Naive B cell (primary cell): ENCODE results near the gene ITGB3. TPM values are rescaled to one million over a fixed set of nuclear protein-coding genes. Genes with fewer than 3 reads are reported as not detected.

Experiments used
- ATAC-seq, 2 donors: fragments of 150-1000 bp; cut with Tn5 transposase; 2 replicates each; pipeline ENCODE4 v1.10.0; 2021; ENCODE audit warnings: low read depth in 2 of 2, mild to moderate bottlenecking in 2 of 2, moderate library complexity in 2 of 2
- DNase-seq: peaks from one replicate; pipeline ENCODE4 v3.0.0; 2022
- H3K27ac Mint-ChIP-seq, 6 donors: one replicate each; pipeline ENCODE4 v1.8.0; 2020 to 2022; ENCODE audit warnings: mild to moderate bottlenecking in 6 of 6, mixed read lengths in 6 of 6, moderate library complexity in 5 of 6, inconsistent platforms in 2 of 6
- H3K27me3 Mint-ChIP-seq, 3 donors: one replicate each; pipeline ENCODE4 v1.8.0; 2021 to 2022; ENCODE audit warnings: mixed read lengths in 3 of 3, mild to moderate bottlenecking in 1 of 3
- H3K36me3 Mint-ChIP-seq, 2 donors: one replicate each; pipeline ENCODE4 v1.8.0; 2020 to 2022; ENCODE audit warnings: mixed read lengths in 2 of 2, inconsistent platforms in 1 of 2, mild to moderate bottlenecking in 1 of 2
- H3K4me1 Mint-ChIP-seq, 3 donors: one replicate each; pipeline ENCODE4 v1.8.0; 2020 to 2022; ENCODE audit warnings: mixed read lengths in 3 of 3, inconsistent platforms in 1 of 3, mild to moderate bottlenecking in 1 of 3, moderate library complexity in 1 of 3
- H3K4me3 Mint-ChIP-seq, 8 donors: one replicate each; pipeline ENCODE4 v1.8.0; 2020 to 2022; ENCODE audit warnings: mild to moderate bottlenecking in 8 of 8, mixed read lengths in 8 of 8, moderate library complexity in 8 of 8, inconsistent platforms in 2 of 8
- H3K9me3 Mint-ChIP-seq, 7 donors: one replicate each; pipeline ENCODE4 v1.8.0; 2020 to 2022; ENCODE audit warnings: mixed read lengths in 7 of 7, mild to moderate bottlenecking in 5 of 7, inconsistent platforms in 2 of 7, moderate library complexity in 1 of 7
- polyA plus RNA-seq, 6 donors: library from polyadenylated mRNA; unstranded; fragments of 300-500 nt; fragmentation: Illumina TruSeq; gene quantifications; one replicate each; pipeline ENCODE4 v1.2.3, GENCODE V29; 2021; ENCODE audit warnings: low read depth in 6 of 6

Gene ITGB3
- polyA plus RNA-seq, 6 donors from 2014 or later: 2.1 to 9.2 (median 5.1) TPM; not detected in 1

GRCh38 chr17:47330548-47330947, 76.9 kb downstream of the ITGB3 start:
- H3K27me3 Mint-ChIP-seq: no peaks in the 10 kb centered on the region
- no peak overlapping the region for H3K27ac Mint-ChIP-seq
- H3K9me3 Mint-ChIP-seq: peaks cover 0 to 4% (median 0%) of the 10 kb centered on the region in 7 donors
- H3K4me3 Mint-ChIP-seq: no peak overlapping the region
- H3K4me1 Mint-ChIP-seq: peaks cover 4 to 23% (median 16%) of the 10 kb centered on the region in 3 donors
- H3K36me3 Mint-ChIP-seq: peaks cover 52 to 57% of the 10 kb centered on the region in 2 donors
- ATAC-seq: no peak
- DNase-seq: no peak

GRCh38 chr17:47332287-47332686, 78.7 kb downstream of the ITGB3 start:
- no peak for ATAC-seq
- Mint-ChIP-seq H3K4me1 (peaks cover 2 to 16% (median 8%) of the 10 kb centered on the region in 3 donors), H3K27me3 (no peaks in the 10 kb centered on the region), H3K9me3 (peaks cover 0 to 4% (median 0%) of the 10 kb centered on the region in 7 donors), H3K4me3 (no peak overlapping the region), H3K36me3 (peaks cover 52 to 63% of the 10 kb centered on the region in 2 donors), H3K27ac (no peak overlapping the region)
- no peak for DNase-seq

GRCh38 chr17:47335101-47335936, 81.7 kb downstream of the ITGB3 start:
- no peaks in the 10 kb centered on the region for H3K27me3 Mint-ChIP-seq
- peaks cover 40 to 53% of the 10 kb centered on the region in 2 donors for H3K36me3 Mint-ChIP-seq
- ATAC-seq: no peak
- H3K4me3 Mint-ChIP-seq: no peak overlapping the region
- H3K4me1 Mint-ChIP-seq: peaks cover 2 to 22% (median 11%) of the 10 kb centered on the region in 3 donors
- H3K9me3 Mint-ChIP-seq: peaks cover 0 to 4% (median 0%) of the 10 kb centered on the region in 7 donors
- peak overlapping the region in 1 of 6 donors; percentile 86 for H3K27ac Mint-ChIP-seq
- DNase-seq: no peak

GRCh38 chr17:47338026-47338425, 84.4 kb downstream of the ITGB3 start:
- DNase-seq: no peak
- H3K4me3 Mint-ChIP-seq: no peak overlapping the region
- no peak for ATAC-seq
- H3K27me3 Mint-ChIP-seq: no peaks in the 10 kb centered on the region
- peak overlapping the region in 1 of 6 donors; percentile 57 for H3K27ac Mint-ChIP-seq
- peaks cover 27 to 44% of the 10 kb centered on the region in 2 donors for H3K36me3 Mint-ChIP-seq
- H3K4me1 Mint-ChIP-seq: peaks cover 2 to 5% (median 3%) of the 10 kb centered on the region in 3 donors
- H3K9me3 Mint-ChIP-seq: peaks cover 0 to 4% (median 0%) of the 10 kb centered on the region in 7 donors

- Mint-ChIP-seq H3K27ac (peak overlapping the region in 1 of 6 donors; percentile 16), H3K36me3 (peaks cover 12 to 15% of the 10 kb centered on the region in 2 donors), H3K9me3 (peaks cover 0 to 2% (median 0%) of the 10 kb centered on the region in 7 donors), H3K4me1 (peaks cover 4 to 13% (median 4%) of the 10 kb centered on the region in 3 donors), H3K4me3 (no peak overlapping the region), H3K27me3 (no peaks in the 10 kb centered on the region)
- DNase-seq (no peak), ATAC-seq (no peak)
Observed at GRCh38 chr17:47352848-47353247, 99.2 kb downstream of the ITGB3 start.

- Mint-ChIP-seq H3K4me1 (peaks cover 0 to 4% (median 3%) of the 10 kb centered on the region in 3 donors), H3K36me3 (peaks cover 12 to 15% of the 10 kb centered on the region in 2 donors), H3K9me3 (peaks cover 0 to 2% (median 0%) of the 10 kb centered on the region in 7 donors), H3K4me3 (no peak overlapping the region), H3K27me3 (no peaks in the 10 kb centered on the region), H3K27ac (peak overlapping the region in 1 of 6 donors; percentile 37)
- ATAC-seq (no peak), DNase-seq (no peak)
Observed at GRCh38 chr17:47358652-47359051, 105.0 kb downstream of the ITGB3 start.

Other genes with a start within 250 kb of the ITGB3 start
- 100 to 1,000 TPM in 3 of 6 donors, 10 to 100 TPM in 3; 88.1 to 112 (median 97.6) TPM for gene CDC27, start 64.5 kb upstream of the ITGB3 start, polyA plus RNA-seq
- gene MYL4, start 44.5 kb upstream of the ITGB3 start, polyA plus RNA-seq: under 1 TPM in 2 of 6 donors, not detected in 4; 0.53 to 0.55 TPM
- gene EFCAB13, start 70.1 kb downstream of the ITGB3 start, polyA plus RNA-seq: 10 to 100 TPM; 27.5 to 43.7 (median 33.8) TPM